ENCODE results near the gene MED10. TPM values are rescaled to one million over a fixed set of nuclear protein-coding genes. Genes with fewer than 3 reads are reported as not detected.

Gene MED10
- total RNA-seq, 4 donors from 2014 or later, result 29.3 to 34.7 (median 31.3) TPM

DNA sequence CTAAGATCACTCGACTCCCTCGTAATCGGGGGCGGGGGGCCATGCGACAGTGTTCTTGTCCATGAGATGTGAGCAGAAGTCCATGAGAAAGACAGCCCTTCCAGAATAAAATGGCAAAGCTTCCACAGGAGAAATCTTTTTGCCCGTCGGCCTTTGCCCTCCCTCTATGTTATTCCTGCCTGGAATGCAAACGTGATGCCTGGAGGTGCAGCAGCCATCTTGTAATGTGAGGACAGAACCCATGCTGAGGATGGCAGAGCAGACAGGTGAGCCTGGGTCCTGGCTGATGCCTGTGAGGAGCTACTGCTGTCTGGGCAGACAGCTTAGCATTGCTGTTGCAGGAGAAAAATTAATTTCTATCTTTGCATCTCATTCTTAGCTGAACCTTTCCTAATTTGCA is 17.2 kb downstream of the MED10 start:
- no peak for TF ChIP-seq CTCF (IDR thresholded peaks at IDR 0.05; ENCODE audit: low read depth)

- no peak for TF ChIP-seq CTCF (IDR thresholded peaks at IDR 0.05; ENCODE audit: low read depth)
Observed at GRCh38 chr5:6360323-6361072, 17.8 kb downstream of the MED10 start.

- TF ChIP-seq CTCF (IDR thresholded peaks at IDR 0.05; ENCODE audit: low read depth), result no peak
Observed at GRCh38 chr5:6359555-6360322, 18.6 kb downstream of the MED10 start.

- no peak for TF ChIP-seq CTCF (IDR thresholded peaks at IDR 0.05; ENCODE audit: low read depth)
Observed at GRCh38 chr5:6358434-6358820, 19.9 kb downstream of the MED10 start.

GRCh38 chr5:6356578-6357164 is 21.7 kb downstream of the MED10 start:
- TF ChIP-seq CTCF (IDR thresholded peaks at IDR 0.05; ENCODE audit: low read depth), result no peak

GRCh38 chr5:6355294-6355693 is 23.1 kb downstream of the MED10 start:
- no peak for TF ChIP-seq CTCF (IDR thresholded peaks at IDR 0.05; ENCODE audit: low read depth)

- no peak for TF ChIP-seq CTCF (IDR thresholded peaks at IDR 0.05; ENCODE audit: low read depth)
Observed at GRCh38 chr5:6354848-6355247, 23.5 kb downstream of the MED10 start.
